Liver (tissue), 9 donors: ENCODE results near the gene SIGLEC7. TPM values are rescaled to one million over a fixed set of nuclear protein-coding genes. Genes with fewer than 3 reads are reported as not detected.

ENCODE experiments used
- DNase-seq: peaks from one replicate; pipeline ENCODE4 v3.0.0-alpha.2; 2017; ENCODE audit warnings: low spot score
- H3K27ac ChIP-seq, 2 donors: one replicate each; pipeline ENCODE4 v1.7.0; 2013; ENCODE audit warnings: inconsistent platforms in 2 of 2, low read length in 2 of 2, control low read depth in 1 of 2, low read depth in 1 of 2, mild to moderate bottlenecking in 1 of 2
- H3K27me3 ChIP-seq, 4 donors: one replicate each; pipeline versions ENCODE4 v1.6.1 to v1.7.0; 2013; ENCODE audit warnings: low read length in 3 of 4, inconsistent platforms in 1 of 4, mild to moderate bottlenecking in 1 of 4, moderate library complexity in 1 of 4; ENCODE audit not compliant: control insufficient read depth in 4 of 4, insufficient read depth in 4 of 4
- H3K36me3 ChIP-seq, 4 donors: one replicate each; pipeline versions ENCODE4 v1.6.1 to v1.7.0; 2013; ENCODE audit warnings: low read length in 3 of 4, mild to moderate bottlenecking in 3 of 4, low read depth in 1 of 4, moderate library complexity in 1 of 4; ENCODE audit not compliant: control insufficient read depth in 4 of 4, insufficient read depth in 3 of 4
- H3K4me1 ChIP-seq, 4 donors: one replicate each; pipeline versions ENCODE4 v1.6.1 to v1.7.0; 2013; ENCODE audit warnings: low read length in 3 of 4, mild to moderate bottlenecking in 3 of 4, moderate library complexity in 1 of 4; ENCODE audit not compliant: control insufficient read depth in 4 of 4, insufficient read depth in 4 of 4
- H3K4me3 ChIP-seq, 3 donors: one replicate each; pipeline versions ENCODE4 v1.6.1 to v1.7.0; 2013; ENCODE audit warnings: low read length in 3 of 3, control low read depth in 1 of 3, low read depth in 1 of 3, mild to moderate bottlenecking in 1 of 3
- H3K9ac ChIP-seq, 2 donors: one replicate each; pipeline ENCODE4 v1.7.0; 2013; ENCODE audit warnings: low read length in 2 of 2, mild to moderate bottlenecking in 2 of 2, moderate library complexity in 2 of 2, control low read depth in 1 of 2, low read depth in 1 of 2
- H3K9me3 ChIP-seq, 4 donors: one replicate each; pipeline versions ENCODE4 v1.6.1 to v1.7.0; 2013; ENCODE audit warnings: low read length in 3 of 4; ENCODE audit not compliant: control insufficient read depth in 4 of 4
- ATF3 ChIP-seq: IDR thresholded peaks from 2 replicates; pipeline ENCODE4 v1.6.1; 2016; ENCODE audit warnings: antibody characterized with exemption
- CTCF ChIP-seq: fragments of 150-350 bp; IDR thresholded peaks from 2 replicates; pipeline ENCODE4 v1.5.1; 2017; ENCODE audit warnings: improper control_type of control experiment, low read depth, low read length; ENCODE audit not compliant: missing input control
- EGR1 ChIP-seq, 2 donors: IDR thresholded peaks; 2 replicates each; pipeline ENCODE4 v1.6.1; 2016 to 2018; ENCODE audit warnings: antibody characterized with exemption in 2 of 2, low read depth in 2 of 2
- FOXA1 ChIP-seq: IDR thresholded peaks from 2 replicates; pipeline ENCODE4 v1.6.1; 2016; ENCODE audit warnings: antibody characterized with exemption
- FOXA2 ChIP-seq: IDR thresholded peaks from 2 replicates; pipeline ENCODE4 v1.6.1; 2016; ENCODE audit warnings: antibody characterized with exemption
- GABPA ChIP-seq, 2 donors: IDR thresholded peaks in 1 of 2; conservative IDR thresholded peaks in 1 of 2; 2 replicates each; pipeline ENCODE4 v1.6.1; 2016; ENCODE audit warnings: antibody characterized with exemption in 2 of 2, mild to moderate bottlenecking in 1 of 2, moderate library complexity in 1 of 2
- HNF4G ChIP-seq: IDR thresholded peaks from 2 replicates; pipeline ENCODE4 v1.6.1; 2016; ENCODE audit warnings: antibody characterized with exemption
- JUND ChIP-seq, 2 donors: IDR thresholded peaks; 2 replicates each; pipeline ENCODE4 v1.6.1; 2016; ENCODE audit warnings: antibody characterized with exemption in 2 of 2
- MAX ChIP-seq: IDR thresholded peaks from 2 replicates; pipeline ENCODE4 v1.6.1; 2016; ENCODE audit warnings: antibody characterized with exemption
- NR2F2 ChIP-seq: IDR thresholded peaks from 2 replicates; pipeline ENCODE4 v1.6.1; 2016; ENCODE audit warnings: antibody characterized with exemption
- RAD21 ChIP-seq, 2 donors: IDR thresholded peaks; 2 replicates each; pipeline ENCODE4 v1.6.1; 2016; ENCODE audit warnings: antibody characterized with exemption in 2 of 2, mild to moderate bottlenecking in 2 of 2
- REST ChIP-seq: IDR thresholded peaks from 2 replicates; pipeline ENCODE4 v1.6.1; 2016; ENCODE audit warnings: antibody characterized with exemption, mild to moderate bottlenecking
- RXRA ChIP-seq, 2 donors: IDR thresholded peaks; 2 replicates each; pipeline ENCODE4 v1.6.1; 2017 to 2018; ENCODE audit warnings: antibody characterized with exemption in 2 of 2, mild to moderate bottlenecking in 1 of 2
- SP1 ChIP-seq: IDR thresholded peaks from 2 replicates; pipeline ENCODE4 v1.6.1; 2018; ENCODE audit warnings: antibody characterized with exemption, mild to moderate bottlenecking
- TAF1 ChIP-seq: conservative IDR thresholded peaks from 2 replicates; pipeline ENCODE4 v1.6.1; 2016; ENCODE audit warnings: antibody characterized with exemption, mild to moderate bottlenecking
- YY1 ChIP-seq: IDR thresholded peaks from 2 replicates; pipeline ENCODE4 v1.6.1; 2016; ENCODE audit warnings: antibody characterized with exemption, mild to moderate bottlenecking
- WGBS: extraction: QIAGEN DNeasy Blood & Tissue Kit; methylation state at CpG from one replicate; pipeline ENCODE4 v1.1.7; 2013; 5-methylcytosine and 5-hydroxymethylcytosine counted together
- polyA plus RNA-seq, 2 donors: library from polyadenylated mRNA; stranded (reverse) in 1 of 2; unstranded in 1 of 2; fragments of 200-250 nt in 1 of 2; fragments of >200 nt in 1 of 2; fragmentation: Nextera tagmentation in 1 of 2; extraction: Ambion mirVana in 1 of 2; gene quantifications; one replicate each; pipeline versions ENCODE4 v1.2.1 to v1.2.3, GENCODE V29; 2013 to 2015
- total RNA-seq, 2 donors: library from RNA; depleted of rRNA; stranded (reverse); fragments of >200 nt; gene quantifications; one replicate each; pipeline ENCODE4 v1.2.3, GENCODE V29; 2014
- TF ChIP-seq, protein P1 (sequence below): IDR thresholded peaks from 2 replicates; pipeline ENCODE4 v1.6.1; 2016; ENCODE audit warnings: antibody characterized with exemption
- donor health status: healthy.
- donor health status: healthy.
- donor health status: healthy.
- donor health status: healthy.
- donor health status: healthy.

The SIGLEC7 gene
- total and polyA plus RNA-seq, 4 donors, result 2.7 to 4.8 (median 3.9) TPM

GRCh38 chr19:51135004-51135403 is 7.1 kb upstream of the SIGLEC7 start:
- no peak for DNase-seq
- Histone ChIP-seq H3K9ac (no peak overlapping the region), H3K9me3 (peaks cover 0 to 6% (median under 1%) of the 10 kb centered on the region in 4 donors), H3K36me3 (peaks cover 0 to 4% (median 0%) of the 10 kb centered on the region in 4 donors), H3K27ac (no peak overlapping the region), H3K4me1 (peaks cover 0 to 7% (median 5%) of the 10 kb centered on the region in 4 donors), H3K27me3 (no peaks in the 10 kb centered on the region), H3K4me3 (no peak overlapping the region)
- 72% methylated on average over 5 of the region's 5 CpGs for WGBS
- TF ChIP-seq EGR1 (IDR thresholded peaks at IDR 0.05; ENCODE audit: low read depth in 2 of 2) (no peak), RAD21 (IDR thresholded peaks at IDR 0.05) (no peak), RXRA (IDR thresholded peaks at IDR 0.05) (no peak), YY1 (no peak), SP1 (no peak), NR2F2 (no peak), JUND (IDR thresholded peaks at IDR 0.05) (no peak), MAX (no peak), FOXA1 (no peak), ATF3 (no peak)
- TF ChIP-seq, protein P1, sequence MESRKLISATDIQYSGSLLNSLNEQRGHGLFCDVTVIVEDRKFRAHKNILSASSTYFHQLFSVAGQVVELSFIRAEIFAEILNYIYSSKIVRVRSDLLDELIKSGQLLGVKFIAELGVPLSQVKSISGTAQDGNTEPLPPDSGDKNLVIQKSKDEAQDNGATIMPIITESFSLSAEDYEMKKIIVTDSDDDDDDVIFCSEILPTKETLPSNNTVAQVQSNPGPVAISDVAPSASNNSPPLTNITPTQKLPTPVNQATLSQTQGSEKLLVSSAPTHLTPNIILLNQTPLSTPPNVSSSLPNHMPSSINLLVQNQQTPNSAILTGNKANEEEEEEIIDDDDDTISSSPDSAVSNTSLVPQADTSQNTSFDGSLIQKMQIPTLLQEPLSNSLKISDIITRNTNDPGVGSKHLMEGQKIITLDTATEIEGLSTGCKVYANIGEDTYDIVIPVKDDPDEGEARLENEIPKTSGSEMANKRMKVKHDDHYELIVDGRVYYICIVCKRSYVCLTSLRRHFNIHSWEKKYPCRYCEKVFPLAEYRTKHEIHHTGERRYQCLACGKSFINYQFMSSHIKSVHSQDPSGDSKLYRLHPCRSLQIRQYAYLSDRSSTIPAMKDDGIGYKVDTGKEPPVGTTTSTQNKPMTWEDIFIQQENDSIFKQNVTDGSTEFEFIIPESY, result no peak

- no peak overlapping the region for H3K27ac ChIP-seq
Measured at GRCh38 chr19:51135986-51136762, 5.9 kb upstream of the SIGLEC7 start.

More at GRCh38 chr19:51135986-51136762, 5.9 kb upstream of the SIGLEC7 start:
- H3K9me3 ChIP-seq, result peaks cover 0 to 6% (median under 1%) of the 10 kb centered on the region in 4 donors
- no peaks in the 10 kb centered on the region for H3K36me3 ChIP-seq
- H3K27me3 ChIP-seq, result no peaks in the 10 kb centered on the region
- no peak overlapping the region for H3K4me3 ChIP-seq
- 68% methylated on average over 8 of the region's 8 CpGs for WGBS
- DNase-seq, result no peak
- H3K9ac ChIP-seq, result no peak overlapping the region
- no peak for TF ChIP-seq SP1
- no peak for TF ChIP-seq NR2F2
- TF ChIP-seq HNF4G, result no peak
- TF ChIP-seq ATF3, result no peak
- TF ChIP-seq CTCF, result no peak
- no peak for TF ChIP-seq REST
- no peak for TF ChIP-seq MAX
- TF ChIP-seq, protein P1, result no peak
- TF ChIP-seq GABPA (IDR thresholded peaks at IDR 0.05 in 1 of 2, conservative IDR thresholded peaks at IDR 0.05 in 1 of 2), result no peak
- no peak for TF ChIP-seq RAD21 (IDR thresholded peaks at IDR 0.05)
- no peak for TF ChIP-seq EGR1 (IDR thresholded peaks at IDR 0.05; ENCODE audit: low read depth in 2 of 2)
- TF ChIP-seq FOXA2, result no peak
- no peak for TF ChIP-seq TAF1
- no peak for TF ChIP-seq JUND (IDR thresholded peaks at IDR 0.05)
- H3K4me1 ChIP-seq, result peaks cover 0 to 5% (median 0%) of the 10 kb centered on the region in 4 donors
